ENCODE results near the gene VSIG4. TPM values are rescaled to one million over a fixed set of nuclear protein-coding genes. Genes with fewer than 3 reads are reported as not detected.

Gene VSIG4
- total RNA-seq, 1 donor from 2014 or later: not detected

DNA sequence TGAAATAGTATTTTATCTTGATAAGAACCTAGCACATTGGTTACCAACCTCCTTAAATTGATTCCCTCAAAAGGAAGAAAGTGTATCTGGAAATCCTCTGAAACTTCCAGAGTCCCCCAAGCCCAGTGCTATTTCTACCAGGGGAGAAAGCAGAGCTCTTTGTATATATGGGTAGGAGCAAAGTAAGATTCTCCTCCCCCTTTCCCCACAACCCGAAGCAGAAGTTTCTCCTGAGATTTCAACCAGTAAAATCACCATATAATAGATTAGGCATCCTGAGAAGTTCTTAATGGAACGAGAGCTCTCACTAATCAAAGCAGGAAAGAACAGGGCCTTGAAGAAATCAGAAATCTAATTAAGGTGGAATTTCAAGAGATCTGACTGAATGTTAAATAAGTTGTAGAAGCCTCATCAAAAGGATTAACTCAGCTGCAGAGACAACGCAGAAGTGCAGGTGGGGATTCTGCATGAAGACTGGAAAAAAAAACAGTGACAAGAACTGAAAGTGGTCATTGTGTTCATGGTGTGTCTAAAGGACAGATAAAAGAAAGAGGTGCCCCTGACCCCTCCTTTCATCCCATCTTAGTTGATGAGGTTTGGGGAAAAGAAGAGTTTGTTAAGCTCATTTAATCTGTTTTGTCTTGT lies 39.1 kb downstream of the VSIG4 start:
- DNase-seq (ENCODE audit: extremely low spot score, unreplicated experiment): no peak
- Mint-ChIP-seq H3K4me1 (ENCODE audit: unreplicated experiment) (no peaks in the 10 kb centered on the region), H3K4me3 (ENCODE audit: unreplicated experiment) (no peak overlapping the region), H3K9me3 (ENCODE audit: unreplicated experiment) (peaks cover 12% of the 10 kb centered on the region), H3K27me3 (ENCODE audit: unreplicated experiment) (no peaks in the 10 kb centered on the region), H3K36me3 (ENCODE audit: unreplicated experiment) (no peaks in the 10 kb centered on the region), H3K27ac (ENCODE audit: unreplicated experiment) (no peak overlapping the region)
- TF ChIP-seq, protein P1, sequence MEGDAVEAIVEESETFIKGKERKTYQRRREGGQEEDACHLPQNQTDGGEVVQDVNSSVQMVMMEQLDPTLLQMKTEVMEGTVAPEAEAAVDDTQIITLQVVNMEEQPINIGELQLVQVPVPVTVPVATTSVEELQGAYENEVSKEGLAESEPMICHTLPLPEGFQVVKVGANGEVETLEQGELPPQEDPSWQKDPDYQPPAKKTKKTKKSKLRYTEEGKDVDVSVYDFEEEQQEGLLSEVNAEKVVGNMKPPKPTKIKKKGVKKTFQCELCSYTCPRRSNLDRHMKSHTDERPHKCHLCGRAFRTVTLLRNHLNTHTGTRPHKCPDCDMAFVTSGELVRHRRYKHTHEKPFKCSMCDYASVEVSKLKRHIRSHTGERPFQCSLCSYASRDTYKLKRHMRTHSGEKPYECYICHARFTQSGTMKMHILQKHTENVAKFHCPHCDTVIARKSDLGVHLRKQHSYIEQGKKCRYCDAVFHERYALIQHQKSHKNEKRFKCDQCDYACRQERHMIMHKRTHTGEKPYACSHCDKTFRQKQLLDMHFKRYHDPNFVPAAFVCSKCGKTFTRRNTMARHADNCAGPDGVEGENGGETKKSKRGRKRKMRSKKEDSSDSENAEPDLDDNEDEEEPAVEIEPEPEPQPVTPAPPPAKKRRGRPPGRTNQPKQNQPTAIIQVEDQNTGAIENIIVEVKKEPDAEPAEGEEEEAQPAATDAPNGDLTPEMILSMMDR (IDR thresholded peaks at IDR 0.05): no peak

- Mint-ChIP-seq H3K27ac (ENCODE audit: unreplicated experiment) (no peak overlapping the region), H3K9me3 (ENCODE audit: unreplicated experiment) (peaks cover 8% of the 10 kb centered on the region), H3K27me3 (ENCODE audit: unreplicated experiment) (no peaks in the 10 kb centered on the region), H3K4me3 (ENCODE audit: unreplicated experiment) (no peak overlapping the region), H3K36me3 (ENCODE audit: unreplicated experiment) (no peaks in the 10 kb centered on the region), H3K4me1 (ENCODE audit: unreplicated experiment) (no peaks in the 10 kb centered on the region)
- TF ChIP-seq, protein P1 (IDR thresholded peaks at IDR 0.05): no peak
- no peak for DNase-seq (ENCODE audit: extremely low spot score, unreplicated experiment)
Observed at GRCh38 chrX:66000178-66000577, 39.7 kb downstream of the VSIG4 start.

GRCh38 chrX:65999563-66000148 lies 40.2 kb downstream of the VSIG4 start:
- Mint-ChIP-seq H3K27ac (ENCODE audit: unreplicated experiment) (no peak overlapping the region), H3K36me3 (ENCODE audit: unreplicated experiment) (no peaks in the 10 kb centered on the region), H3K27me3 (ENCODE audit: unreplicated experiment) (no peaks in the 10 kb centered on the region), H3K4me3 (ENCODE audit: unreplicated experiment) (no peak overlapping the region), H3K4me1 (ENCODE audit: unreplicated experiment) (no peaks in the 10 kb centered on the region), H3K9me3 (ENCODE audit: unreplicated experiment) (peaks cover 3% of the 10 kb centered on the region)
- DNase-seq (ENCODE audit: extremely low spot score, unreplicated experiment): no peak
- TF ChIP-seq, protein P1 (IDR thresholded peaks at IDR 0.05): no peak

DNA sequence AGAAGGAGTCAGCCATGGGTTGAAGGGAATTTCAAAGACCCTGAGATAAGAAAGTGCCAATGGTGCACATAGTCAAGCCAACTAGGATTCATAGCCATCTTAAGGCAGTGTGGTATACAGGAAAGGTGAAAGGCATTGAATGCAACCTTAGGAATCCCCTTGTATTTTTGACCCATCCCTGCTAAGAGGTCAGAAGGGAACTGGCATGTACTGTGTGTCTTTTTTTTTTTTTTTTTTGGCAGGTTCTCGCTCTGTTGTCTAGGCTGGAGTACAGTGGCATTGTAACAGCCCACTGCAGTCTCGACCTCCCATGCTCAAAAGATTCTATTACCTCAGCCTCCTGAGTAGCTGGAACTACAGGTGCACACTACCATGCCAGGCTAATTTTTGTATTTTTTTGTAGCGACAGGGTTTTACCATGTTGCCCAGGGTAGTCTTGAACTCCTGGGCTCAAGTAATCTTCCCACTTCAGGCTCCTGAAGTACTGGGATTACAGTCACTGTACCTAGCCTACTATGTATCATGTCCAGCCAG lies 40.8 kb downstream of the VSIG4 start:
- no peaks in the 10 kb centered on the region for H3K27me3 Mint-ChIP-seq (ENCODE audit: unreplicated experiment)
- no peaks in the 10 kb centered on the region for H3K9me3 Mint-ChIP-seq (ENCODE audit: unreplicated experiment)
- DNase-seq (ENCODE audit: extremely low spot score, unreplicated experiment): no peak
- H3K36me3 Mint-ChIP-seq (ENCODE audit: unreplicated experiment): no peaks in the 10 kb centered on the region
- TF ChIP-seq, protein P1 (IDR thresholded peaks at IDR 0.05): no peak
- H3K27ac Mint-ChIP-seq (ENCODE audit: unreplicated experiment): no peak overlapping the region
- no peaks in the 10 kb centered on the region for H3K4me1 Mint-ChIP-seq (ENCODE audit: unreplicated experiment)
- no peak overlapping the region for H3K4me3 Mint-ChIP-seq (ENCODE audit: unreplicated experiment)

GRCh38 chrX:65997978-65998717 lies 41.7 kb downstream of the VSIG4 start:
- TF ChIP-seq, protein P1 (IDR thresholded peaks at IDR 0.05): no peak
- H3K36me3 Mint-ChIP-seq (ENCODE audit: unreplicated experiment): no peaks in the 10 kb centered on the region
- H3K27ac Mint-ChIP-seq (ENCODE audit: unreplicated experiment): no peak overlapping the region
- no peak for DNase-seq (ENCODE audit: extremely low spot score, unreplicated experiment)
- no peaks in the 10 kb centered on the region for H3K27me3 Mint-ChIP-seq (ENCODE audit: unreplicated experiment)
- H3K4me1 Mint-ChIP-seq (ENCODE audit: unreplicated experiment): no peaks in the 10 kb centered on the region
- H3K4me3 Mint-ChIP-seq (ENCODE audit: unreplicated experiment): no peak overlapping the region
- no peaks in the 10 kb centered on the region for H3K9me3 Mint-ChIP-seq (ENCODE audit: unreplicated experiment)
